ENCODE measurements around the gene YPEL1.
"Not testable (repeated sequence)": the region's sequence is repeated elsewhere in the genome, so short reads cannot be mapped to it uniquely, and the experiment has no call there.

DNA sequence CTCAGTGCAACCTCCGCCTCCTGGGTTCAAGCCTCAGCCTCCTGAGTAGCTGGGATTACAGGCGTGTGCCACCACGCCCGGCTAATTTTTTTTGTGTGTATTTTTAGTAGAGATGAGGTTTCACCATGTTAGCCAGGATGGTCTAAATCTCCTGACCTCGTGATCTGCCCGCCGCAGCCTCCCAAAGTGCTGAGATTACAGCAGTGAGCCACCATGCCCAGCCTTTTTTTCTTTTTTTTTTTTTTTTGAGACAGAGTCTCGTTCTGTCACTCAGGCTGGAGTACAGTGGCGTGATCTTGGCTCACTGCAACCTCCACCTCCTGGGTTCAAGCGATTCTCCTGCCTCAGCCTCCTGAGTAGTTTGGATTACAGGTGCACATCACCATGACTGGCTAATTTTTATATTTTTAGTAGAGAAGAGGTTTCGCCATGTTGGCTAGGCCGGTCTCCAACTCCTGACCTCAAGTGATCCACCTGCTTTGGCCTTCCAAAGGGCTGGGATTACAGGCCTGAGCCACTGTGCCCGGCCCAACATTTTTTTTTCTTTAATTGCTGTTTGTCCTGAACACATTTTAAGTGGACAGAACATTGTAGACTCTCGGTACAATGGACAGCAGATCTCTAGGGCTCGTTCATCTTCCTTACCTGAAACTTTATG lies 14.3 kb downstream of the YPEL1 start:
- not testable (repeated sequence) for TF ChIP-seq EZH2 (IDR thresholded peaks at IDR 0.05)
- TF ChIP-seq, protein P1, sequence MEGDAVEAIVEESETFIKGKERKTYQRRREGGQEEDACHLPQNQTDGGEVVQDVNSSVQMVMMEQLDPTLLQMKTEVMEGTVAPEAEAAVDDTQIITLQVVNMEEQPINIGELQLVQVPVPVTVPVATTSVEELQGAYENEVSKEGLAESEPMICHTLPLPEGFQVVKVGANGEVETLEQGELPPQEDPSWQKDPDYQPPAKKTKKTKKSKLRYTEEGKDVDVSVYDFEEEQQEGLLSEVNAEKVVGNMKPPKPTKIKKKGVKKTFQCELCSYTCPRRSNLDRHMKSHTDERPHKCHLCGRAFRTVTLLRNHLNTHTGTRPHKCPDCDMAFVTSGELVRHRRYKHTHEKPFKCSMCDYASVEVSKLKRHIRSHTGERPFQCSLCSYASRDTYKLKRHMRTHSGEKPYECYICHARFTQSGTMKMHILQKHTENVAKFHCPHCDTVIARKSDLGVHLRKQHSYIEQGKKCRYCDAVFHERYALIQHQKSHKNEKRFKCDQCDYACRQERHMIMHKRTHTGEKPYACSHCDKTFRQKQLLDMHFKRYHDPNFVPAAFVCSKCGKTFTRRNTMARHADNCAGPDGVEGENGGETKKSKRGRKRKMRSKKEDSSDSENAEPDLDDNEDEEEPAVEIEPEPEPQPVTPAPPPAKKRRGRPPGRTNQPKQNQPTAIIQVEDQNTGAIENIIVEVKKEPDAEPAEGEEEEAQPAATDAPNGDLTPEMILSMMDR (IDR thresholded peaks at IDR 0.05) = not testable (repeated sequence)

Data from neural progenitor cell (in vitro differentiated cells).